Duodenal mucosa (tissue), 2 donors: ENCODE data around the gene MAPT.

ENCODE experiments used
- H3K27ac ChIP-seq: one replicate; pipeline ENCODE4 v1.7.0; 2013; ENCODE audit warnings: low read depth, low read length
- H3K27me3 ChIP-seq, 2 donors: one replicate each; pipeline ENCODE4 v1.7.0; 2013; ENCODE audit warnings: low read length in 2 of 2, control low read depth in 1 of 2; ENCODE audit not compliant: insufficient read depth in 2 of 2, control insufficient read depth in 1 of 2
- H3K36me3 ChIP-seq, 2 donors: one replicate each; pipeline ENCODE4 v1.7.0; 2013; ENCODE audit warnings: low read length in 2 of 2, control low read depth in 1 of 2; ENCODE audit not compliant: insufficient read depth in 2 of 2, control insufficient read depth in 1 of 2
- H3K4me1 ChIP-seq, 2 donors: one replicate each; pipeline ENCODE4 v1.7.0; 2013; ENCODE audit warnings: low read length in 2 of 2, control low read depth in 1 of 2; ENCODE audit not compliant: insufficient read depth in 2 of 2, control insufficient read depth in 1 of 2
- H3K4me3 ChIP-seq, 2 donors: one replicate each; pipeline ENCODE4 v1.7.0; 2013; ENCODE audit warnings: low read length in 2 of 2, low read depth in 1 of 2
- H3K9ac ChIP-seq, 2 donors: one replicate each; pipeline ENCODE4 v1.7.0; 2013; ENCODE audit warnings: low read length in 2 of 2, low read depth in 1 of 2
- H3K9me3 ChIP-seq, 2 donors: one replicate each; pipeline ENCODE4 v1.7.0; 2013; ENCODE audit warnings: low read length in 2 of 2, control low read depth in 1 of 2; ENCODE audit not compliant: control insufficient read depth in 1 of 2

The MAPT gene

GRCh38 chr17:45974916-45975630 lies 80.7 kb downstream of the MAPT start:
- Histone ChIP-seq H3K4me3 (no peak overlapping the region), H3K36me3 (no peaks in the 10 kb centered on the region), H3K9me3 (no peaks in the 10 kb centered on the region), H3K27me3 (peaks cover 0 to 2% of the 10 kb centered on the region in 2 donors), H3K9ac (no peak overlapping the region), H3K4me1 (no peaks in the 10 kb centered on the region), H3K27ac (no peak overlapping the region)

- Histone ChIP-seq H3K4me3 (no peak overlapping the region), H3K9ac (no peak overlapping the region), H3K27ac (no peak overlapping the region), H3K4me1 (no peaks in the 10 kb centered on the region), H3K27me3 (peaks cover 0 to 2% of the 10 kb centered on the region in 2 donors), H3K36me3 (no peaks in the 10 kb centered on the region), H3K9me3 (no peaks in the 10 kb centered on the region)
These were observed 81.4 kb downstream of the MAPT start for GRCh38 chr17:45975640-45976295.

GRCh38 chr17:45976391-45976754 lies 82.0 kb downstream of the MAPT start:
- Histone ChIP-seq H3K27ac (no peak overlapping the region), H3K9ac (no peak overlapping the region), H3K4me3 (no peak overlapping the region), H3K36me3 (no peaks in the 10 kb centered on the region), H3K9me3 (no peaks in the 10 kb centered on the region), H3K27me3 (peaks cover 0 to 2% of the 10 kb centered on the region in 2 donors), H3K4me1 (no peaks in the 10 kb centered on the region)

GRCh38 chr17:45976755-45977505 lies 82.6 kb downstream of the MAPT start:
- Histone ChIP-seq H3K27ac (no peak overlapping the region), H3K4me1 (no peaks in the 10 kb centered on the region), H3K9me3 (no peaks in the 10 kb centered on the region), H3K36me3 (no peaks in the 10 kb centered on the region), H3K27me3 (peaks cover 0 to under 1% of the 10 kb centered on the region in 2 donors), H3K9ac (no peak overlapping the region), H3K4me3 (no peak overlapping the region)

GRCh38 chr17:45977506-45977824 lies 83.1 kb downstream of the MAPT start:
- H3K27me3 ChIP-seq, result no peaks in the 10 kb centered on the region
- H3K27ac ChIP-seq, result no peak overlapping the region
- H3K36me3 ChIP-seq, result no peaks in the 10 kb centered on the region
- H3K9me3 ChIP-seq, result no peaks in the 10 kb centered on the region
- no peaks in the 10 kb centered on the region for H3K4me1 ChIP-seq
- H3K4me3 ChIP-seq, result no peak overlapping the region
- H3K9ac ChIP-seq, result no peak overlapping the region

GRCh38 chr17:45977976-45978626 lies 83.7 kb downstream of the MAPT start:
- Histone ChIP-seq H3K36me3 (no peaks in the 10 kb centered on the region), H3K9ac (no peak overlapping the region), H3K4me3 (no peak overlapping the region), H3K9me3 (no peaks in the 10 kb centered on the region), H3K27me3 (no peaks in the 10 kb centered on the region), H3K4me1 (no peaks in the 10 kb centered on the region), H3K27ac (no peak overlapping the region)

- H3K9ac ChIP-seq, result no peak overlapping the region
- H3K4me3 ChIP-seq, result no peak overlapping the region
- no peaks in the 10 kb centered on the region for H3K27me3 ChIP-seq
- no peaks in the 10 kb centered on the region for H3K4me1 ChIP-seq
- H3K9me3 ChIP-seq, result no peaks in the 10 kb centered on the region
- H3K27ac ChIP-seq, result no peak overlapping the region
- no peaks in the 10 kb centered on the region for H3K36me3 ChIP-seq
These were observed 84.8 kb downstream of the MAPT start for GRCh38 chr17:45979137-45979536.

- H3K9me3 ChIP-seq, result no peaks in the 10 kb centered on the region
- no peaks in the 10 kb centered on the region for H3K27me3 ChIP-seq
- H3K4me3 ChIP-seq, result no peak overlapping the region
- no peaks in the 10 kb centered on the region for H3K4me1 ChIP-seq
- H3K27ac ChIP-seq, result no peak overlapping the region
- no peaks in the 10 kb centered on the region for H3K36me3 ChIP-seq
- no peak overlapping the region for H3K9ac ChIP-seq
These were observed 86.5 kb downstream of the MAPT start for GRCh38 chr17:45980855-45981254.

GRCh38 chr17:45981306-45981705 lies 87.0 kb downstream of the MAPT start:
- H3K36me3 ChIP-seq, result no peaks in the 10 kb centered on the region
- no peaks in the 10 kb centered on the region for H3K4me1 ChIP-seq
- no peaks in the 10 kb centered on the region for H3K9me3 ChIP-seq
- H3K9ac ChIP-seq, result no peak overlapping the region
- H3K27me3 ChIP-seq, result no peaks in the 10 kb centered on the region
- H3K27ac ChIP-seq, result no peak overlapping the region
- H3K4me3 ChIP-seq, result no peak overlapping the region
